HCT116 (cell line): Measurements from ENCODE around the gene PRRT1B. TPM values are rescaled to one million over a fixed set of nuclear protein-coding genes. Genes with fewer than 3 reads are reported as not detected.

Experiments used
- ATAC-seq: fragments of 200-7000 bp; cut with Tn5 transposase; 2 replicates; pipeline ENCODE4 v1.9.1; 2020; ENCODE audit warnings: mild to moderate bottlenecking, moderate library complexity
- BruUV-seq: library from RNA; stranded (reverse); fragments of 400-500 nt; replicated peaks from 2 replicates; lab custom pipeline; 2021; lab: Mats Ljungman, UMichigan
- CTCF ChIA-PET: fragments of 300-600 bp; sonication (Branson Sonifier 250); formaldehyde crosslinking; loops from one replicate; lab custom pipeline; 2021; ENCODE audit warnings: antibody characterized with exemption; lab: Charles Lee
- POLR2A ChIA-PET: fragments of 300-600, 350-600 bp; sonication (Branson Sonifier 250); formaldehyde crosslinking; loops from one replicate; lab custom pipeline; 2021; ENCODE audit warnings: antibody characterized with exemption; lab: Charles Lee
- RAD21 ChIA-PET, 2 experiments: fragments of 300-600 bp; sonication (Branson Sonifier 250); formaldehyde crosslinking; loops; one replicate each; lab custom pipeline; 2023; ENCODE audit warnings: low total read pairs in 2 of 2; ENCODE audit not compliant: uncharacterized antibody in 2 of 2, unreplicated experiment in 2 of 2, low non-redundant PET in 1 of 2; lab: Charles Lee
- DNase-seq: peaks from one replicate; pipeline ENCODE4 v3.0.0-alpha.2; 2010; ENCODE audit warnings: low read depth, low spot score
- H2AFZ ChIP-seq: fragments of 200-600 bp; shearing (Covaris generic), sonication (generic); 2 replicates; pipeline ENCODE4 v1.6.1; 2017; ENCODE audit warnings: low read depth, mixed run types, mixed read lengths, antibody characterized with exemption, low read length; ENCODE audit not compliant: poor library complexity, severe bottlenecking
- H3K27ac ChIP-seq: 2 replicates; pipeline ENCODE4 v1.5.1; 2012; ENCODE audit warnings: low read depth, low read length
- H3K27me3 ChIP-seq: fragments of 200-600 bp; sonication (generic); 2 replicates; pipeline ENCODE4 v1.6.1; 2016; ENCODE audit warnings: mixed run types, low read length, mixed read lengths; ENCODE audit not compliant: insufficient read depth
- H3K36me3 ChIP-seq, 2 experiments: fragments of 200-500 bp in 1 of 2; fragments of 200-600 bp in 1 of 2; sonication (Bioruptor generic) in 1 of 2; sonication (generic) in 1 of 2; 2 replicates each; pipeline versions ENCODE4 v1.5.1 to v1.6.1; 2014 to 2016; ENCODE audit warnings: low read length in 2 of 2, inconsistent platforms in 1 of 2, mixed read lengths in 1 of 2, mixed run types in 1 of 2; ENCODE audit not compliant: insufficient read depth in 2 of 2, control insufficient read depth in 1 of 2
- H3K4me1 ChIP-seq, 2 experiments: fragments of 200-600 bp in 1 of 2; sonication (generic) in 1 of 2; 2 replicates each; pipeline versions ENCODE4 v1.5.1 to v1.6.1; 2012 to 2017; ENCODE audit warnings: low read length in 2 of 2, inconsistent platforms in 1 of 2, mild to moderate bottlenecking in 1 of 2, mixed read lengths in 1 of 2, mixed run types in 1 of 2, moderate library complexity in 1 of 2; ENCODE audit not compliant: insufficient read depth in 2 of 2, control insufficient read depth in 1 of 2
- H3K4me2 ChIP-seq: fragments of 200-600 bp; sonication (generic); 2 replicates; pipeline ENCODE4 v1.6.1; 2017; ENCODE audit warnings: mixed run types, low read length, mixed read lengths
- H3K4me3 ChIP-seq, 2 experiments: fragments of 200-600 bp in 1 of 2; sonication (generic) in 1 of 2; replicated peaks in 1 of 2; 2 replicates each; pipeline ENCODE4 v1.5.1; 2011 to 2016; ENCODE audit warnings: low read length in 2 of 2, control low read depth in 1 of 2, low read depth in 1 of 2, mild to moderate bottlenecking in 1 of 2, mixed read lengths in 1 of 2, mixed run types in 1 of 2
- H3K79me2 ChIP-seq: fragments of 200-600 bp; sonication (generic); 2 replicates; pipeline ENCODE4 v1.6.1; 2017; ENCODE audit warnings: mild to moderate bottlenecking, mixed run types, low read length, moderate library complexity, mixed read lengths; ENCODE audit not compliant: insufficient read depth
- H3K9ac ChIP-seq: fragments of 200-600 bp; sonication (generic); 2 replicates; pipeline ENCODE4 v1.6.1; 2016; ENCODE audit warnings: low read length, mixed read lengths
- H3K9me2 ChIP-seq: fragments of 200-600 bp; sonication (generic), shearing (Covaris generic); 2 replicates; pipeline ENCODE4 v1.6.1; 2017; ENCODE audit warnings: mixed run types, mild to moderate bottlenecking, moderate library complexity; ENCODE audit not compliant: insufficient read depth
- H3K9me3 ChIP-seq, 2 experiments: fragments of 200-500 bp in 1 of 2; fragments of 200-600 bp in 1 of 2; sonication (Bioruptor generic) in 1 of 2; sonication (generic) in 1 of 2; 2 replicates each; pipeline ENCODE4 v1.6.1; 2014 to 2017; ENCODE audit warnings: low read length in 2 of 2, mixed read lengths in 2 of 2, inconsistent platforms in 1 of 2, low read depth in 1 of 2, mild to moderate bottlenecking in 1 of 2, mixed run types in 1 of 2, moderate library complexity in 1 of 2; ENCODE audit not compliant: control insufficient read depth in 1 of 2, insufficient read depth in 1 of 2
- H4K20me1 ChIP-seq: fragments of 200-600 bp; sonication (generic), shearing (Covaris generic); 2 replicates; pipeline ENCODE4 v1.6.1; 2017; ENCODE audit warnings: mixed run types, mild to moderate bottlenecking, moderate library complexity; ENCODE audit not compliant: insufficient read depth
- CBX3 ChIP-seq: IDR thresholded peaks from 2 replicates; pipeline ENCODE4 v1.6.1; 2012; ENCODE audit warnings: low read depth
- ELF1 ChIP-seq: IDR thresholded peaks from 2 replicates; pipeline ENCODE4 v1.6.1; 2012; ENCODE audit warnings: low read depth, borderline replicate concordance
- EZH2phosphoT487 ChIP-seq: fragments of 200-600 bp; IDR thresholded peaks from 2 replicates; pipeline ENCODE4 v1.6.1; 2018; ENCODE audit warnings: antibody characterized with exemption, borderline replicate concordance
- JUND ChIP-seq: IDR thresholded peaks from 2 replicates; pipeline ENCODE4 v1.6.1; 2012
- POLR2A ChIP-seq: IDR thresholded peaks from 2 replicates; pipeline ENCODE4 v1.7.0; 2011; ENCODE audit warnings: borderline replicate concordance; ENCODE audit not compliant: insufficient read depth, insufficient read length; ENCODE audit errors: extremely low read depth
- ZNF274 ChIP-seq: fragments of 200-500 bp; sonication (Bioruptor generic); IDR thresholded peaks from 2 replicates; pipeline ENCODE4 v1.6.1; 2014; ENCODE audit warnings: mild to moderate bottlenecking, low read depth, low read length, inconsistent platforms
- intact Hi-C: fragments of 100-400 bp; cut with micrococcal nuclease; formaldehyde crosslinking; loops from 2 replicates; pipeline ENCODE4 v1.10.0; 2022
- total RNA-seq: library from RNA; stranded (reverse); gene quantifications from one replicate; pipeline ENCODE4 v1.2.1, GENCODE V29; 2021; ENCODE audit not compliant: unreplicated experiment
- TF ChIP-seq, protein P1 (sequence below), 3 experiments: fragments of 200-600 bp in 1 of 3; sonication (generic) in 1 of 3; IDR thresholded peaks in 2 of 3; conservative IDR thresholded peaks in 1 of 3; 2 replicates each; pipeline ENCODE4 v1.5.1; 2012 to 2017; ENCODE audit warnings: low read depth in 2 of 3, low read length in 2 of 3, antibody characterized with exemption in 1 of 3, borderline replicate concordance in 1 of 3, control low read depth in 1 of 3, mild to moderate bottlenecking in 1 of 3, mixed read lengths in 1 of 3, mixed run types in 1 of 3, moderate library complexity in 1 of 3; ENCODE audit not compliant: insufficient read depth in 1 of 3
- TF ChIP-seq, protein P2 (sequence below): IDR thresholded peaks from 2 replicates; pipeline ENCODE4 v1.6.1; 2012; ENCODE audit warnings: low read depth
- TF ChIP-seq, protein P3 (sequence below): IDR thresholded peaks from 2 replicates; pipeline ENCODE4 v1.6.1; 2012

The PRRT1B gene
- total RNA-seq, 1 experiment from 2014 or later = not detected

DNA sequence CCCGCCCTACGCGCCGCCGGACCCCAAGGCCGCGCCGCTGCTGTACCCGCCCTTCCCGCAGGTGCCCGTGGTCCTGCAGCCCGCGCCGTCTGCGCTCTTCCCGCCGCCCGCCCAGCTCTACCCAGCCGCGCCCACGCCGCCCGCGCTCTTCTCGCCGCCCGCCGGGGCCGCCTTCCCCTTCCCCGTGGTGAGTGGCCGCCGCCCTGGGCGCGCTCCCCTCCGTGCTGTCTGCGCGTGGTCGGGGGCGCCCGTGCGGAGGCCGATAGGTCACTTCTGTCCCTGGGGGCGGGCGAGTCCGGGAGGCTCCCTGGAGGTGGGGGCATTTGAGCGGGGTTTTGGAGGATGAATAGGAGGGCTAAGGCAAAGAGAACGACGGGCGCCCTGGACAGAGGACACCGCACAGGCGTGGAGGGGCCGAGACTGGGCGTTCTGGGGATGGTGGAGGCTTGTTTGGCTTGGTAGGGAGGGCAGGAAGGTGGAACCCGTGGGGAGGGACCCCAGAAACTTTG lies 9.6 kb downstream of the PRRT1B start:
- ChIA-PET CTCF (no interaction called here), RAD21 (no interaction called here), POLR2A (no interaction called here)
- H3K4me3 ChIP-seq = no peak overlapping the region
- no peaks in the 10 kb centered on the region for H3K79me2 ChIP-seq
- no peaks in the 10 kb centered on the region for H3K9me2 ChIP-seq
- intact Hi-C loops = no loop called here
- H3K4me2 ChIP-seq = no peak overlapping the region
- no TSS peak for BruUV-seq
- H2AFZ ChIP-seq = no peak overlapping the region
- TF ChIP-seq ZNF274 (no peak), POLR2A (no peak), JUND (no peak), EZH2phosphoT487 (no peak), ELF1 (no peak), CBX3 (no peak)
- TF ChIP-seq, protein P1, sequence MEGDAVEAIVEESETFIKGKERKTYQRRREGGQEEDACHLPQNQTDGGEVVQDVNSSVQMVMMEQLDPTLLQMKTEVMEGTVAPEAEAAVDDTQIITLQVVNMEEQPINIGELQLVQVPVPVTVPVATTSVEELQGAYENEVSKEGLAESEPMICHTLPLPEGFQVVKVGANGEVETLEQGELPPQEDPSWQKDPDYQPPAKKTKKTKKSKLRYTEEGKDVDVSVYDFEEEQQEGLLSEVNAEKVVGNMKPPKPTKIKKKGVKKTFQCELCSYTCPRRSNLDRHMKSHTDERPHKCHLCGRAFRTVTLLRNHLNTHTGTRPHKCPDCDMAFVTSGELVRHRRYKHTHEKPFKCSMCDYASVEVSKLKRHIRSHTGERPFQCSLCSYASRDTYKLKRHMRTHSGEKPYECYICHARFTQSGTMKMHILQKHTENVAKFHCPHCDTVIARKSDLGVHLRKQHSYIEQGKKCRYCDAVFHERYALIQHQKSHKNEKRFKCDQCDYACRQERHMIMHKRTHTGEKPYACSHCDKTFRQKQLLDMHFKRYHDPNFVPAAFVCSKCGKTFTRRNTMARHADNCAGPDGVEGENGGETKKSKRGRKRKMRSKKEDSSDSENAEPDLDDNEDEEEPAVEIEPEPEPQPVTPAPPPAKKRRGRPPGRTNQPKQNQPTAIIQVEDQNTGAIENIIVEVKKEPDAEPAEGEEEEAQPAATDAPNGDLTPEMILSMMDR (IDR thresholded peaks at IDR 0.05 in 2 of 3, conservative IDR thresholded peaks at IDR 0.05 in 1 of 3; ENCODE audit: borderline replicate concordance in 1 of 3, insufficient read depth in 1 of 3, low read depth in 2 of 3, low read length in 2 of 3) = no peak
- TF ChIP-seq, protein P2, sequence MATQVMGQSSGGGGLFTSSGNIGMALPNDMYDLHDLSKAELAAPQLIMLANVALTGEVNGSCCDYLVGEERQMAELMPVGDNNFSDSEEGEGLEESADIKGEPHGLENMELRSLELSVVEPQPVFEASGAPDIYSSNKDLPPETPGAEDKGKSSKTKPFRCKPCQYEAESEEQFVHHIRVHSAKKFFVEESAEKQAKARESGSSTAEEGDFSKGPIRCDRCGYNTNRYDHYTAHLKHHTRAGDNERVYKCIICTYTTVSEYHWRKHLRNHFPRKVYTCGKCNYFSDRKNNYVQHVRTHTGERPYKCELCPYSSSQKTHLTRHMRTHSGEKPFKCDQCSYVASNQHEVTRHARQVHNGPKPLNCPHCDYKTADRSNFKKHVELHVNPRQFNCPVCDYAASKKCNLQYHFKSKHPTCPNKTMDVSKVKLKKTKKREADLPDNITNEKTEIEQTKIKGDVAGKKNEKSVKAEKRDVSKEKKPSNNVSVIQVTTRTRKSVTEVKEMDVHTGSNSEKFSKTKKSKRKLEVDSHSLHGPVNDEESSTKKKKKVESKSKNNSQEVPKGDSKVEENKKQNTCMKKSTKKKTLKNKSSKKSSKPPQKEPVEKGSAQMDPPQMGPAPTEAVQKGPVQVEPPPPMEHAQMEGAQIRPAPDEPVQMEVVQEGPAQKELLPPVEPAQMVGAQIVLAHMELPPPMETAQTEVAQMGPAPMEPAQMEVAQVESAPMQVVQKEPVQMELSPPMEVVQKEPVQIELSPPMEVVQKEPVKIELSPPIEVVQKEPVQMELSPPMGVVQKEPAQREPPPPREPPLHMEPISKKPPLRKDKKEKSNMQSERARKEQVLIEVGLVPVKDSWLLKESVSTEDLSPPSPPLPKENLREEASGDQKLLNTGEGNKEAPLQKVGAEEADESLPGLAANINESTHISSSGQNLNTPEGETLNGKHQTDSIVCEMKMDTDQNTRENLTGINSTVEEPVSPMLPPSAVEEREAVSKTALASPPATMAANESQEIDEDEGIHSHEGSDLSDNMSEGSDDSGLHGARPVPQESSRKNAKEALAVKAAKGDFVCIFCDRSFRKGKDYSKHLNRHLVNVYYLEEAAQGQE = no peak
- TF ChIP-seq, protein P3, sequence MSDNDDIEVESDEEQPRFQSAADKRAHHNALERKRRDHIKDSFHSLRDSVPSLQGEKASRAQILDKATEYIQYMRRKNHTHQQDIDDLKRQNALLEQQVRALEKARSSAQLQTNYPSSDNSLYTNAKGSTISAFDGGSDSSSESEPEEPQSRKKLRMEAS = no peak
- no peaks in the 10 kb centered on the region for H3K27me3 ChIP-seq
- H4K20me1 ChIP-seq = no peaks in the 10 kb centered on the region
- H3K27ac ChIP-seq = no peak overlapping the region
- H3K9ac ChIP-seq = no peak overlapping the region
- no peaks in the 10 kb centered on the region for H3K4me1 ChIP-seq
- no peaks in the 10 kb centered on the region for H3K9me3 ChIP-seq
- H3K36me3 ChIP-seq = no peaks in the 10 kb centered on the region
- no peak for DNase-seq
- ATAC-seq = no peak
